GM18505 (cell line): ENCODE results near the gene SFI1.
"Not testable (repeated sequence)": the region's sequence is repeated elsewhere in the genome, so short reads cannot be mapped to it uniquely, and the experiment has no call there.

Source experiments
- ATAC-seq: cut with Tn5 transposase; IDR thresholded peaks from one replicate; pipeline ENCODE4 v1.9.1; 2021; ENCODE audit not compliant: unreplicated experiment
- POLR2A ChIP-seq: IDR thresholded peaks from 4 replicates; pipeline ENCODE4 v1.6.1; 2011; ENCODE audit warnings: borderline replicate concordance; ENCODE audit not compliant: insufficient read depth, insufficient read length; ENCODE audit errors: extremely low read depth

Gene SFI1

DNA sequence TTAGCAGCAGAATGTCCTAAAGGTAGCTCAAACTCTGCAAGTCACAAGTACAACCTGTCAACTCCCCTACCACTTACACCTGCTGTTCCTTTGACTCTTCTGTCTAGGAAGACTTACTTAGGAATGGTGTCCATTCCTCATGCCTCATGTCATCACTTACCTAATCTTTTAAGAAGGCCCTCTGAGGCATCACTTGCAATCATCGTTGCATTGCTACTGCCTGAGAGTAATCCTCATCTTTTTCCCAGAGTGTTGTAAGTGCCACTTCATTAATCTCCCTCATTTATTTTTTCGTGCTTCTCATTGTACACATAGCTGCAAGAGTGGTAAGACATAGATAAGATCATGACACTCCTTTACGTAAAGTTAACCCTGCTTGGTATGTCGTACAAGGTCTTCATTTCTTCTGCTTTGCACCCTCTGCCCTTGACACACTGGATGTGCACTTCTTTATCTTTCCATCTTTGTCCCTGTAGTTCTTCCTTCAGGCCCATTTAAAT, 54.6 kb downstream of the SFI1 start:
- no peak for ATAC-seq
- no peak for TF ChIP-seq POLR2A

DNA sequence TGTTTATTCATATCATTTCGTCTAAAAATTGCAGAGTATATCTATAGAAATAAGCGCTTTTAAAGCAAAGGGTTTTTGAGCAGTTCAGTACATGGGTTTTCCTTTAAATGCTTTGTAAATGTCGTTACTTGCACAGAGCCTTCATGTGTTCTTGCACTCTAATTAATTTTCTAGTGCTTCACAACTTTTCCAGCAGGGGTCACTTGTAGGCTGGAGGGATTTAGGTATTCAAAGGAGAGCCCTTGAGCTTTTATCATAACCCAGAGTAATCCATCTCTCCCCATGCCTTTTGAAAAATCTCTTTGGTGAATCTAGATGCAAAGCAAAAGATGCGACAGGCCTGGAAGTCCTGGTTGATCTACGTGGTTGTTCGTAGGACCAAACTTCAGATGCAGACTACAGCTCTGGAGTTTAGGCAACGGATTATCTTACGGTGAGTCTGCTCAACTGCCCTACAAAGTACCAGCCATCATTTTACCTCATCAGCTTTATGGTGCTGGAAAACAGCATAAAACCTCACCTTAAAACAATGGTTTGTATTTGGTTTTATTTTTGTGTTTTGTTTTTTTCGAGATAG, 60.4 kb downstream of the SFI1 start:
- ATAC-seq, result no peak
- no peak for TF ChIP-seq POLR2A

- ATAC-seq, result not testable (repeated sequence)
Observed at GRCh38 chr22:31558546-31558945, 62.2 kb downstream of the SFI1 start.

GRCh38 chr22:31561238-31561887, 65.0 kb downstream of the SFI1 start:
- TF ChIP-seq POLR2A, result no peak
- no peak for ATAC-seq

DNA sequence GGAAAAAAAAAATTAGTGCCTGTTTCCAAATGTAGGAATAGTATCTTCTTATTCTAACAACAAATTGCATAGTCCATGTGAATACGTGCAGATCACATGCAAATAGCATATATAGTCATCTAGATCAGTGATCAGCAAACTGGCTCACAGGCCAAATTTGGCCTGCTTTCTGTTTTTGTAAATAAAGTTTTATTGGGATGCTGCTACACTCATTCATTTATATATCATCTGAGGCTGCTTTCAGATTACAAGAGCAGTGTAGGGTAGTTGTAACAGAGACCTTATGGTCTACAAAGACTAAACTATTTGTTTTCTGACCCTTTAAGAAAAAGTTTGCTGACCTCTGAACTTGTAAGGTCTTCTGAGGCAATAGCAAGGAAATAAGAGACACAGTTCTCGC, 65.6 kb downstream of the SFI1 start:
- no peak for ATAC-seq
- TF ChIP-seq POLR2A, result no peak

GRCh38 chr22:31566484-31566883, 70.1 kb downstream of the SFI1 start:
- ATAC-seq, result no peak
- no peak for TF ChIP-seq POLR2A

DNA sequence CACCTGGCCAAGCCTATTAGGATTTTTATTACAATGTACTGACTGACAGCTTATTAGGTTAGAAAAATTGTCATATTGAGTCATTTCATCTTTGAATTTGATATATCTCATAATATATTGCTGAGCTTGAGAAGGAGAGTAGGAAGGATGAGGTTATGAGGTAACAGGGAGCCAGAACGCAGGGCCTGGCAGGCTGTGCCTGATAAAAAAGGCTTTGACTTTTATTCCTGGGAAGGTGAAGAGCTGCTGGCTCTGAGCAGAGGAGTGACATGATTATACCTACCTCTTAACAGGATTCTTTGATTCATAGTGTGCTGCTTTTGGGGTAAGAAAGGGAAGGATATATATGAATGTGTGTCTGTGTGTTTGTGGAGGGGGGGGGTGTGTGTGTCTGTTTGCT, 70.9 kb downstream of the SFI1 start:
- no peak for ATAC-seq
- no peak for TF ChIP-seq POLR2A

- ATAC-seq, result no peak
- TF ChIP-seq POLR2A, result no peak
Observed at GRCh38 chr22:31567702-31568101, 71.4 kb downstream of the SFI1 start.

DNA sequence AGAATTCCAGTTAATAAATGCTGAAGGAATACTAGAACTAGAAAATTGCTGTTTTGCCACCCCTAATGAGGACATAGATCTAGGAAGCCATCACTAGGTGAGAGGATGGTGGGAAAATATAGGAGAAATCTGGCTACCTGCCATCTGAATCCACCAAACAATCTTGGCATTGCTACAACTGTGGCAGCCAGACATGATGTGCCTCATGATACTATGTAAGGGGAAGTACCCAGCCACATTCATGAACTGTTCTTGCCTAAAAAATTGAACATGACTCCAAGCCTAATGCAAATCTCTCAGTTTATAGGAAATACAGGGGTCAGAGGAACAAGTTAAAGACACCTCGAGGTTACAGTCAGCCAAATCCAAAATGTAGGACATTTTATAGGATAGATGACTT, 72.8 kb downstream of the SFI1 start:
- no peak for TF ChIP-seq POLR2A
- ATAC-seq, result no peak

DNA sequence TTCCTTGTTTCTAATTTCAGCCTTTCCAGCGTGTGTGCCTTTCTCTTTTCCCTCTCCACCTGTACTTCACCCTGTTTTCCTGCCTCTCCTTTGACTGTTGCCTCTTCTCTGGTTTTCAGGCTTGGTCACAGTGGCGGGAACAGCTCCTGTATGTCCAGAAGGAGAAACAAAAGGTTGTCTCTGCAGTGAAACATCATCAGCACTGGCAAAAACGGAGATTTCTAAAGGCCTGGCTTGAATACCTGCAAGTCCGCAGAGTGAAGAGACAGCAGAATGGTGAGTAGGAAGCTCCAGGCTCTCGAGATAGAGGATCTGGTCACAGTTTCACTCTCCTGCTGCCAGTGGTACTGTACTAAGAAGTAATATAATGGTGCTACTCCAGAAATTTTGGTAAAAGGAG, 76.6 kb downstream of the SFI1 start:
- ATAC-seq, result no peak
- no peak for TF ChIP-seq POLR2A

GRCh38 chr22:31574055-31574670, 77.8 kb downstream of the SFI1 start:
- no peak for ATAC-seq
- no peak for TF ChIP-seq POLR2A

GRCh38 chr22:31575190-31575589, 78.9 kb downstream of the SFI1 start:
- ATAC-seq, result no peak
- no peak for TF ChIP-seq POLR2A

DNA sequence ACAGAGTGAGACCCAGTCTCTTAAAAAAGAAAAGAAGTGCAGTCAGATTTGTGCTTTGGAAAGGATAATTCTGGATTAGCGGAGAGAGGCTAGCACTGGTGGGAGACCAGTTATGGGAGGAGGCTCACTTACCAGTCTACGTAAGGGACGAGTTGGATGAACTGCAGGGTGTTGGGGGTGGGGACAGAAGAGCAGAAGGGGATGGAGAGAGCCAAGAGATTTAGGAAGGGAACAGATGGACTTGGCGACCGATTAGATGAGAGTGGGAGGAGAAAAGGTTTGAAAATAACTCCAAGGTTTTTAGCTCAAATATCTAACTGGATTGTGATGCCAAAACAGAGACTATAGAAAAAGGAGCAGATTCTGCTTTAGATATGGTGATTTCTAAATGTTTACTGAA, 81.4 kb downstream of the SFI1 start:
- no peak for TF ChIP-seq POLR2A
- no peak for ATAC-seq

GRCh38 chr22:31578171-31578570, 81.8 kb downstream of the SFI1 start:
- TF ChIP-seq POLR2A, result no peak
- no peak for ATAC-seq
